NCI-H526 (cell line): ENCODE measurements around the gene CLIP2.
"Not testable (repeated sequence)": the region's sequence is repeated elsewhere in the genome, so short reads cannot be mapped to it uniquely, and the experiment has no call there.

Source experiments
- DNase-seq, 2 experiments: peaks; one replicate each; lab custom pipeline; 2025; lab: John Stamatoyannopoulos, UW

CLIP2 gene

DNA sequence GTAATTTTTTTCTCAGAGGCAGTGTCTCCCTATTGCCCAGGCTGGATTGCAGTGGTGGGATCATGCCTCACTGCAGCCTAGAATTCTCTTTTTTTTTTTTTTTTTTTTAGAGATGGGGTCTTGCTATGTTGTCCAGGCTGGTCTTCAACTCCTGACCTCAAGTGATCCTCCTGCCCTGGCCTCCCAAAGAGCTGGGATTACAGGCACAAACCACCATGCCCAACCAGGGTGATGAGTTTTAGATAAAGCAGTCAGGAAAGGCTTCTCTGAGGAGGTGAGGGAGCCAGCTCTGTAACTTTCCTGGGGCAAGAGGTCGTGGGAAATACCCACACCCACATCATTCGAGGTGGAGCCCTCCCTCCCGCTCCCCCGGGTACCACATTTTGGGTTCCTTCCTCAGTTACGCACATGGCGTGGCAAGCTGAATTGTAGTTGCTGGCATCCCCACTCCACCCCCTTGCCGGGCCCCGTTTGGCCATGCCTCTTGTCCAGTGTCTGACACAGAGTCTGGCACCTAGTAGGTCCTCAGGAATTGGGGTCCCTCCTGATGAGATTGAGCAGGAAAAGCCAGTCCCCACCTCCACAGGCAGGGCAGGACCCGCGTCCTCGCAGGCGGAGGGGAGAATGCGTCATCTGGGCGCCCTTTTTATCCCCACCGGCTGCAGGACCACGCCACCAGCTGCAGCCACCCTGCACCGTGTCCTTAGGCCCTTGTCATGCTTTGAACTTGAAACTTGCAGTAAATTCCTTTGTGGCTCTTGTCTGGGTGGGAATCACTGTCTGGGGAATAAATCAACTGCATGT, 43.4 kb downstream of the CLIP2 start:
- DNase-seq = no peak

- DNase-seq = no peak
Measured at GRCh38 chr7:74334030-74334429, 44.8 kb downstream of the CLIP2 start.

- no peak for DNase-seq
Measured at GRCh38 chr7:74337926-74338325, 48.7 kb downstream of the CLIP2 start.

GRCh38 chr7:74338366-74339108, 49.3 kb downstream of the CLIP2 start:
- DNase-seq = no peak

DNA sequence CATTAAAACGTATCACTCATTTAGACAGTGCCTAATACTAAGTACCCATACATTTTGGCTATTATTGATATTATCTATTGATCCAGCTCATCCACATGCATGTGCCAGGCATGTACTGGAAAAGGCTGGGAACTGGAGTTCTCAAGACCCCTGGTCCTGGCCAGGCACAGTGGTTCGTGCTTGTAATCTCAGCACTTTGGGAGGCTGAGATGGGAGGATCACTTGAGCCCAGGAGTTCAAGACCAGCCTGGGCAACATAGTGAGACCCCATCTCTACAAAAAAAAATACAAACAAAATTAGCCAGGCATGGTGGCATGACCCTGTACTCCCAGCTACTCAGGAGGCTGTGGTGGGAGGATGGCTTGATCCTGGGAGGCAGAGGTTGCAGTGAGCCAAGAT, 50.4 kb downstream of the CLIP2 start:
- not testable (repeated sequence) for DNase-seq

GRCh38 chr7:74343281-74344131, 54.3 kb downstream of the CLIP2 start:
- no peak for DNase-seq

DNA sequence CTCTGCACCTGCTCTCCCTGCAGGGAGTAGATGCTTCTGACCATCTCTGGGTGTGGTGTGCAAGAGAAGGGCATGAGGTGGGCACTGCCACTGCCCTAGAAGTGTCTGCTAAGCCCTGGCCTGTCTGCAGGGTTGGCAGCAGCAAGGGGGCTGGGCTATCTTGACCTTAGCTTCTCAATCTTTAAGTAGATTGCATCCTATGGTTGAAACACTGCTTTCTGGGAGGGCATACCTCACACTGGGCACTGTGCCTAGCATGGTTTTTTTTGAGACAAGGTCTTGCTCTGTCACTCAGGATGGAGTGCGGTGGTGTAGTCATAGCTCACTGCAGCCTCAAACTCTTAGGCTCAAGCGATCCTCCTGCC, 54.9 kb downstream of the CLIP2 start:
- no peak for DNase-seq

GRCh38 chr7:74344786-74345185, 55.6 kb downstream of the CLIP2 start:
- no peak for DNase-seq

DNA sequence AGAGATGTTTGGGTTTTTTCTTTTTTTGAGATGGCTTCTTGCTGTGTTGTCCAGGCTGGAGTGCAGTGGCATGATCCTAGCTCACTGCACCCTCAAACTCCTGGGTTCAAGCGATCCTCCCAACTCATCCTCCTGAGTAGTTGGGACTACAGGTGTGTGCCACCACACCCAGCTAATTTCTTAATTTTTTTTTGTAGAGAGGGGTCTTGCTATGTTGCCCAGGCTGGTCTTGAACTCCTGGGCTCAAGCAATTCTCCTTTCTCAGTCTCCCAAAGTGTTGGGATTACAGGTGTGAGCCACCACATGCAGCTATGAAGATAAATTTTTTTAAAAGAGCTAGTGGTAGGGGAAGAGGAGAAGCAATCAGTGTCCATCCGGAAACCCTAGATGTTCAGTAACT, 56.8 kb downstream of the CLIP2 start:
- DNase-seq = no peak

DNA sequence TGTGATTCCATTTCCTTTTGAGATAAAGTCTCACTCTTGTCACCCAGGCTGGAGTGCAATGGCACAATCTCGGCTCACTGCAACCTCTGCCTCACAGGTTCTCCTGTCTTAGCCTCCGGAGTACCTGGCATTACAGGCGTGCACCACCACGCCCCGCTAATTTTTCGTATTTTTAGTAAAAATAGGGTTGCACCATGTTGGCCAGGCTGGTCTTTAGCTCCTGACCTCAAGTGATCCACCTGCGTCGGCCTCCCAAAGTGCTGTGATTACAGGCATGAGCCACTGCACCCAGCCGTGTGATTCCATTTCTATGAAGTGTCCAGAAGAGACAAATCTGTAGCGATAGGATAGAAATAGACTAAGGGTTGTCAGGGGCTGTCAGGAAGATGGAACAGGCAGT, 60.4 kb downstream of the CLIP2 start:
- DNase-seq = no peak

- no peak for DNase-seq
Measured at GRCh38 chr7:74350751-74351150, 61.5 kb downstream of the CLIP2 start.

DNA sequence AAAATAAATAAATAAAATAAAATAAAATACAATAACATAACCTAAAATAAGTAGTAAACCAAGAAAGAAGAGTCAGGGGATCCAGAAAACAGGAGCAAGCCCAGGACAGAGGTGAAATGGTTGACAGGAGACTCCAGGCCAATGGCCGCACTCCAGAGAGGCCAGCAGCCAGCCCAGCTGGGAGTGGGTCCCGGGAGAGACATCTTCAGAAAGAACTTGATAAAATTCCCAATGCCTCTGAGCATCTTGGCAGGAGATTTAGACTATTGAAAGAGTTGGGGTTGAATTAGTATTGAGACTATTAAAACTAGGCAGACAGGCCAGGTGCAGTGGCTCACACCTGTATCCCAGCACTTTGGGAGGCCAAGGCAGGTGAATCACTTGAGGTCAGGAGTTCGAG, 62.6 kb downstream of the CLIP2 start:
- no peak for DNase-seq

DNA sequence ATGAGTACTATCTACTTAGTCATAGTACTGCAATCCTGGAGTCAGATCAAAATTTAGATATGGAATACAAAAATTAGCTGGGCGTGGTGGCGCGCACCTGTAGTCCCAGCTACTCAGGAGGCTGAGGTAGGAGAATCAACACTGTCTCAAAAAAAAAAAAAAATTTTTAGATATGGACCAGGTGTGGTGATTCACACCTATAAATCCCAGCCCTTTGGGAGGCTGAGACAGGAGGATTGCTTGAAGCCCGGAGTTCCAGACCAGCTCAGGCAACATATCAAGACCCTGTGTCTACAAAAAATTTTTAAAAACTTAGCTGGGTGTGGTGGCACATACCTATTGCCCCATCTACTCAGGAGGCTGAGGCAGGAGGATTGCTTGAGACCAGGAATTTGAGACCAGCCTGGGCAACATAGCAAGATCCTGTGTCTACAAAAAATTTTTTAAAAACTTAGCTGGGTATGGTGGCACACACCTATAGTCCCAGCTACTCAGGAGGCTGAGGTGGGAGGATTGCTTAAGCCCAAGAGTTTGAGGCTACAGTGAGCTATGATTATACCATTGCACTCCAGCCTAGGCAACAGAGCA, 63.4 kb downstream of the CLIP2 start:
- not testable (repeated sequence) for DNase-seq

DNA sequence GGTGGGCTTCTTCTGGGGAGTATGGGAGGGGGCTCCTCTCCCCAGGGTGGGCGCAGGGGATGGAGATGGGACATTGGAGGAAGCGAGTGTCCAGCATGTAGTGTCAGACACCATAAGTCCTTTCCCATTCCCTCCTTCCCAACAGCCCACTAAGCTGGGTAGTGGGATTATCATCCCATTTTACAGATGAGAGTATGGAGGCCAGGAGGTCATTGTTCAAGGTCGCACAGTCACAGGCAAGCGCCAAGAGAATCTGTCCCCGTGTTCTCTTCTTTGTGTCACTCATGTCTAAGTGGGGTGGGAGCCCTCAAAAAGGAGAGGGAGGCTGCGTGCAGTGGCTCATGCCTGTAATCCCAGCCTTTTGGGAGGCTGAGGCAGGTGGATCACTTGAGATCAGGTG, 64.8 kb downstream of the CLIP2 start:
- DNase-seq = no peak

- no peak for DNase-seq
Measured at GRCh38 chr7:74355091-74355490, 65.9 kb downstream of the CLIP2 start.

DNA sequence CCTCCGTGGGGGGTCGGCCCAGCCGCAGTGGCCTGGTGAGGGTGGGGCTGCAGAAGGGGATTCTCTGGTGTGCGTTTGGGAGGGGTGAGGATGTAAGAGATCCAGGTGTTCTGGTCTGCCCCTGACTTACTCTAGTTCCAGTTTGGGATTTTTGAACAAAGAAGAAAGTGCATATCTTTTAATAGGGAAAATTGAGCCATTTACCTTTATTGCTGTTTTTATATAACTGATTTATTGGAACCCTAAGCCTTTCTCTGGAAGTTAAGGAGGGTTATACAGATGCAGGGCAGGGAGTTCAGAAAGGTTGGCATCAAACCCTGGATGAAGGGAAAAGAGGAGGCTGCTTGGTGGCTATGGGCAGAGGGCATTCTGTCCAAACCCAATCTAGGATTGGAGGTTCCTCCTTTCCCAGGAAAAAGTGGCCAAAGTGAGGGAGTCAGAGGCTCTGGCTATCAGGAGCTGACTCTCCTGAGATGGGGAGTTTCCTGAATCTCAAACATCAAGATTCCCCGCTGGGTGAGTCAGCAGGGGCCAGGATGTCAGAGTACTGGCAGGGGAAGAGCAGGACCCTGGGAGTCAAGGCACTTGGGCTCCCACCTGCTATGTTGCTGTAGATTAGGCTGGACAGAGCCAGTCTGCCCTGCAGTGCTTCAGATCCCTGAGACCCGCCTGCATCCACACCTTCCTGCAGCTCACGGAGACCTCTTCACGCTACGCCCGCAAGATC, 67.5 kb downstream of the CLIP2 start:
- no peak for DNase-seq

DNA sequence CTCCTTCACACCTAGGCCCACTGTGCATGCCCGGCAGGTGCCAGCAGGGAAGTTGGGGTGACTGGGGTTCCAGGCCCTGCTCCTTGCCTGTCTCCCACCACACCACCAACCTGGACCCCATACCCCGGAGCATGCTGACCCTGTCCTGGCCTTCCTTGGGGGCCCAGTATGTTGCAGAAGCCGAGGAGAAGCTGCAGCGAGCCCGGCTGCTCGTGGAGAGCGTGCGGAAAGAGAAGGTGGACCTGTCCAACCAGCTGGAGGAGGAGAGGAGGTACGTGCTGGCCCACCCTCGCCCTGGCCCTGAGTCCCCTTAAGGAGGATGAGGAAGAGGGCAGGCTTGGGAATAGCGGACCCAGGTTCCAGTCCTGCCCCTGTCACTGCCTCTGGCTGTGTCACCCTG, 70.8 kb downstream of the CLIP2 start:
- no peak for DNase-seq

DNA sequence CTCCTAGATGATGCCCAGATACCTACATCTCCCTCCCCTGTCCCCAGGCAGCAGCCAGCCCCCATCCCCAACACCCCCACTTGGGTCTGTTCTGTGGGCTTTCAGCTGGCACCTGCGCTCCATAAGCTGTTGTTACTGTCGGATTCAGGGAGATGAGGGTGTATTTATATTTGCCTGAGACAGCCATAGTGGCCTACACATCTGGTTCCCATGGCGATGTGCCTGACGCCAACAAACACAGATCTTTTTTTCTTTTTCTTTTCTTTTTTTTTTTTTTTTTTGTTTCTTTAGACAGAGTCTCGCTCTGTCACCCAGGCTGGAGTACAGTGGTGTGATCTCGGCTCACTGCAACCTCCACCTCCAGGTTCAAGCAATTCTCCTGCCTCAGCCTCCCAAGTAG, 73.1 kb downstream of the CLIP2 start:
- no peak for DNase-seq

GRCh38 chr7:74364061-74364460, 74.9 kb downstream of the CLIP2 start:
- no peak for DNase-seq

DNA sequence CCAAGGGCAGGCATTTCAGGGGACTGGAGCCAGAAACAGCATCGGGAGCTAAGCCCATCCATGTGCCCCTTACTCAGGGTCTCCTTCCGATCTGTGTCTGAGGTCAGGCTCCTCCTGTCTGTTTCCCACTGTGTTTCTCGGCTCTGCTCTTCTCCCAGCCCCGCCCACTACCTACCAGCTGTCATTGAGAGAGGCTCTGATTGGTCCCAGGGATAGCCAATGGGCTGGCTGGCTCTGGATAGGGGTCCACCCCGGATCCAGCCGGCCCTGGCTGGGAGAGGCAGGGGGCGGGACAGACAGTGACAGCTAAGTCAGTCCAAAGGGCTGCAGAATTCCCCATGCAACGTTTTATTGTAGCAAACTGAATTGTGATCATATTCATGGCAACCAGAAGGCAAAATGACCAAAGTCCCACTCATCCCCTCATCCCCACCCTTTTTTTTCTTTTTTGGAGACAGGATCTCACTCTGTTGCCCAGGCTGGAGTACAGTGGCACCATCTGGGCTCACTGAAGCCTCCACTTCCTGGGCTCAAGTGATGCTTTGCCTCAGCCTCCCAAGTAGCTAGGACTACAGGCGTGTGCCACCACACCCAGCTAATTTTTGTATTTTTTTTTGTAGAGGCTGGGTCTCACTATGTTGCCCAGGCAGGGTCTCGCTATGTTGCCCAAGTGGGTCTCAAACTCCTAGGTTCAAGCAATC, 76.3 kb downstream of the CLIP2 start:
- peak; percentile 14 to 61 for DNase-seq
